RPMI8226 (cell line): ENCODE data around the gene ABCG8.

Source experiments
- DNase-seq: peaks from one replicate; pipeline ENCODE4 v3.0.0-alpha.2; 2015

The ABCG8 gene

GRCh38 chr2:43826305-43827250 is 12.2 kb upstream of the ABCG8 start:
- no peak for DNase-seq

DNA sequence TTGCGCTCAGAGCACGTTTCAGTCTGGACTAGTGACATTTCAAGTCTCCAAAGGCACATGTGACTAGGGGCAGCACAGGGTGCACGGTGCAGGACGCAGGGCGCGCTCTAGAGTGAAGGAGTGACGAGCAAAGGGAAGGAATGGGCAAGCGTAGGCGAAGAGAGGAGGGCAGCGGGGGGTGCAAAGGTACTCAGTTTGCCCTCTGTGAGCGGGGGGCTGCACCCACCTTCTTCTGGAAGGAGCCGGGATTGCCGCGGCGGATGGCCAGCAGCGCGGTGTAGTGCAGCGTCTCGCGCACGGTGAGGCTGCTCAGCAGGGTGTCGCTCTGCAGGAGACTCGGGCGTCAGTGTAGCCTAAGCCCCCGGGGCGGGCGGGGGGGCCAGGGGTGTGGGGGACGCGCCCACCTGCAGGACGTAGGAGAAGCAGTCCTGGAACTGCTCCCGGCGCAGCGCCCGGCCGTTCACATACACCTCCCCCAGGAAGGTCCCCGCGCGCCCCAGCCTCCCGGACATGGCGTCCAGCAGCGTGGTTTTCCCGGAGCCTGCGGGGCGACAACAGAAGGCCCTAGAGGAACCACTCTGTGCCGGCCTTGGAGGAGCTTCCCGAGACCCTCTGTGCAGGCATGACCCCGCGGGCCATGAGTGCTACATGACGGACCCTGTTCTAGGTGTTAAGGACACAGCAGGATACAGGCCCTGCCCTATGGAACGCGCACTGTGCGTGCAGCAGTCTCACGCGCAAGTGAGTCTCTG is 7.1 kb upstream of the ABCG8 start:
- no peak for DNase-seq

- peak; percentile 39 for DNase-seq
These were observed 6.3 kb upstream of the ABCG8 start for GRCh38 chr2:43832457-43832856.

DNA sequence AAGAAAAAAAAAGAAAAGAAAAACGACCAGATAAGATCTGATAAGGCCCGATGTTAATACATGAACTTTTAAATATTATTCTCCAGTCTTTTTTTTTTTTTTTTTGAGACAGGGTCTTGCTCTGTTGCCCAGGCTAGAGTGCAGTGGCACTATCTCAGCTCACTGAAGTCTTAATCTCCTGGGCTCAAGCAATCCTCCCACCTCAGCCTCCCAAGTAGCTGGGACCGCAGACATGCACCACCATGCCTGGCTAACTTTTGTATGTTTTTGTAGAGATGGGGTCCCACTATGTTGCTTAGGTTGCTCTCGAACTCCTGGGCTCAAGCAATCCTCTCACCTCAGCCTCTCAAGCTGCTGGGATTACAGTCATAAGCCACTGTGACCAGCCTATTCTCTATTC is 1.7 kb upstream of the ABCG8 start:
- DNase-seq: no peak

DNA sequence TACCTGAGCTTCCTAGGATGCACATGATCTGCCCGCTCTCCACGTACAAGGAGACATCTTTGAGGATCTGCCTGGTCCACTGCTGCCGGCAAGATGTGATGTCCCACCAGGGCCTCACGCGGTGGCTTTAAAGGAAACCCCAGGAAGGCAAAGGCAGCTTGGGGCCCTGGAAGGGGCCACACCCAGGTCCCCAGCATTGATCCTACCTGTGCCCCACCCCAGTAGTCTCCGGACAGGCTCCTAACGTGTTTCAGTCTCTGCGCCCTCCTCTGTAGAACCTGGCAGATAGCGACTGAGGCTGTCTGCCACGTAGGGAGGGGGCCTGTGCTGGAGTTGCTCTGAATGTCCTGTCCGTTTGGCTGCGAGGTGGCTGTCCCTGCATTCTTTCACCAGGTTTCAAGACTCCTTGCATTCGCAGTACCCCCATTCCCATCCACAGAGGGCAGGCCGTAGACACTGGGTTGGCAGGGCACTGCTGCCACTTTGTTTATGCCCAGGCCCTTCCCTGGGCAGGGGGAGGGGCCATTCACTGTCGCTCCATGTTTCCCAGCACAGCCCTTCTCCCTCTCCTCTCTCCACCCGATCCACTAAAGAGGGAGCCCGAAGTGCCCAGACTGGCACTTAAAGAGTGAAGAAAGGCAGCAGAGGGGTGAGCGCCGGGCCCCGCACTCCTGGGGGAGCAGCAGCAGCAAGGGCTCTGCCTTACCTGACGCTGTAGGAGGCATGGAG is 776 bp upstream of the ABCG8 start:
- no peak for DNase-seq

DNA sequence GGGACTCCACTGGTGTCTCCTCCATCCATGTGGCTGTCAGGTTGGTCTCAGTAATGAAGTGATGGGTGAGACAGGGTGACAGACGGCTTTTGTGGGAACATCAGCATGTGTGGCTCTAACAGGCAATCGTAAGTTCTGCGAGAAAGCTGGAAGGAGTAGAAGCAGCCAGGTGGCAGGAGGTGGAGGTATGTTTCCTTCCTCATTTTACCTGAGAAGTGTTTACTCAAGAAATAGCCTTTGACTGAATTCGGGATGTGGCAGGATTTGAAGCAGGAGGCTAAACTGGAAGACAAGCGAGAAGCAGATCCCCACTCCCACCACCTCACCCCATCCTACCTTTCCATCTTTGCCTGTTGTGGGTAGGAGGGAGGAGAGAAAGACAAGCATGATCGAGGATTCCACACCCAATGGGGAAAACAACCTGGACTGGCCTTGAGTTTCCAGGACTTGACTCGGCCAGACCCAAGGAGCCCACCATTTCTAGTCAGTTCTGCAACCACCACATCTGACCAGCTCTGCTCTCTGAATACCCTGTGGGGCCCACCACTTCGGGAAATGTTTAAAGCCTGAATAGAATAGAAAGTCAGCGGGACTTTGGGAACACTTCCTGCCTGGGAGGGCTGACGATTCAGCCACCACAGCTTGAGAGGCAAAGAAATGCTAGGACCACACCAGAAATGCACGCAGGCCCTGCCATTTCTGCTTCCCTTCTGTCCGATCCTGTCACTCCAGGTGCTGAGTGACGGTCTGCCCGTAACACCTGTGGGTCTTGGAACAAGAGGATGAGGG is 1.2 kb downstream of the ABCG8 start:
- no peak for DNase-seq

GRCh38 chr2:43840965-43841364 is 2.2 kb downstream of the ABCG8 start:
- DNase-seq: no peak

DNA sequence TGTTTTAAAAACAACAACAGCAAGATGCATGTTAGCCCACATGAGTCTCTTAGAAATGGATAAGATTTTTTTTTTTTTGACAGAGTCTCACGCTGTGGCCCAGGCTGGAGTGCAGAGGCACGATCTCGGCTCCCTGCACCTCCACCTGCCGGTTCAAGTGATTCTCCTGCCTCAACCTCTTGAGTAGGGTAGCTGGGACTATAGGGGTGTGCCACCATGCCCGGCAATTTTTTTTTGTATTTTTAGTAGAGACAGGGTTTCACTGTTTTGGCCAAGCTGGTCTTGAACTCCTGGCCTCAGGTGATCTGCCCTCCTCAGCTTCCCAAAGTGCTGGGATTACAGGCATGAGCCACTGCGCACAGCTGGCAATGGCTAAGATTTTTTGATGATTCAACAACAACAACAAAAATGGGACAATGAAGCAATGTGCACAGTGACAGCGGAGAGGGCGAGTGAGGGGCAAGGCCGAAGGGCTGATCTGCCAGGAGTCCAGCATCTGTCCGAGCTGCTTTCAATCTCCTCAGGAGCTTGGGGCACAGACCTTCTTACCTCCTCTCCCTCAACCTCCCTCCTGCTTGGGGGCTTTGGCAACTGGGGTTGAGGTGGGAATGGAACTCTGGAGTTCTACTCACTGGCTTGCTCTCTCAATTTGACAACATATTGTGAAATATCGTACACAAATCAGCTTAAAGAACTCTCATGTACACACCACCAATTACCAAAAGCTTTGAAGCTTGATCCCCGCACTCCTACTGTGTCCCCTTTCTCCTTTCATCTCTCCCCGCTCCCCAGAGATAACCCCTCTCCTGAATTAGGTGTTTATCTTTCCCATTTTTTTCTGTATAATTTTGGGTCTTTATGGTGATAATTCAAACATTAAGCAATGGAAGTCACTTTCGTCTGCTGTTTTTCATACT is 3.4 kb downstream of the ABCG8 start:
- DNase-seq: no peak

DNA sequence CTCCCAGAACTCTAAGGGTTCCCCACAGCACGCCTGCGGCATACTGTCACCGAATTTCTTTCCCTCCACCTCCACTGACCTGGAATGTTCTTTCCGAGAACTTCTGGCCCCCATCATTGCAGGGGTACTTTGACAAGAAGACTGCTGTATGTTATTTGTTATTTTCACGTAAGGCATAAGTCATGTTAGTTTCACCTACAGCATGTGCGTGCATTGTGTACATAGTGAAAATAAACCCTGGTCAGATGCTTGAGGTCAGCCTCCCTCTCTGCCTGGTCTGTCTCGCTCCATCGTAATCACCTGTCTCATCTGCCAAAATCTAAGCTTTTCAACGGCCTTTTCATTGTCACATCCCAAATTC is 4.1 kb downstream of the ABCG8 start:
- DNase-seq: no peak

DNA sequence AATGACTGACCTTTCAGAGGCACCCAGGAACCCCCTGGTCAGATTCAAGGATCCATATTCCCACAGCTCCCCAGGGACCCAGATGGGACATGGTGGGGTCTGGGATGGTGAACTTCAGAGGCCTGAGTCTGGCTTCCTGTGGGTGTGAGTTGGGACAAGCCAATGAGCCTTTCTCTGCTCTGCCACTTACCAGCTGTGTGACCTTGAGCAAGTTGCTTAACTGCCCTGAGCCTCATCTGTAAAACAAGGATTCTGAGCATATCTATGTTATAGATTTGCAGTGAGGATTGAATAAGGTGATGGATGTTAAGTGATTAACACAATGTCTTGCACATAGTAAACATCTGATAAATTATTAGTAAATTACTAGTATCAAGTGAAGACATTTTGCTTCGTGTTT is 6.4 kb downstream of the ABCG8 start:
- no peak for DNase-seq

DNA sequence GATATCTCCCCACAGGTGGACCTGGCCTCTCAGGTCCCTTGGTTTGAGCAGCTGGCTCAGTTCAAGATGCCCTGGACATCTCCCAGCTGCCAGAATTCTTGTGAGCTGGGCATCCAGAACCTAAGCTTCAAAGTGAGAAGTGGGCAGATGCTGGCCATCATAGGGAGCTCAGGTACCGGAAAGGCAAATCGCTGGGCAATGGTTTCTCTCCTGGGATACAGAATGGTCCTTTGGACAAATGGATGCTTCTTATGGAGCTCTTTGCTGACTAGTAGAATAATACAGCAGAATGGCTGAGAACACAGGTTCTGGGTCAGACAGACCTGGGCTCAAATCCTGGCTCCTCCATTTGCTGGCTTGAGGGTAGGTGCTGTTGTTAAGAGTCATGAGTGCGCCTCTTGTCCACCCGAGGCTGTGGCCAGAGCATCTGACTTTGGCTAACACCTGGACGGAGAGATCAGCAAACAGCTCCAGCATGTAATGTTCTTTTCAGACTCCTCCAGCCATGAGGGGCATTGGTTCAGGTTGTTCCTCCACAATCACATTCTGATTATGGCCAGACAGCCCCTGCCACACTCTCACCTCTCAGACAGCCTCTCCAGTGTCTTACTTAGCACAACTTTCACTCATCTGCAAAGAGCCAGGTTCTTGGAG is 7.5 kb downstream of the ABCG8 start:
- DNase-seq: no peak

- DNase-seq: no peak
These were observed 9.4 kb downstream of the ABCG8 start for GRCh38 chr2:43848214-43848613.

DNA sequence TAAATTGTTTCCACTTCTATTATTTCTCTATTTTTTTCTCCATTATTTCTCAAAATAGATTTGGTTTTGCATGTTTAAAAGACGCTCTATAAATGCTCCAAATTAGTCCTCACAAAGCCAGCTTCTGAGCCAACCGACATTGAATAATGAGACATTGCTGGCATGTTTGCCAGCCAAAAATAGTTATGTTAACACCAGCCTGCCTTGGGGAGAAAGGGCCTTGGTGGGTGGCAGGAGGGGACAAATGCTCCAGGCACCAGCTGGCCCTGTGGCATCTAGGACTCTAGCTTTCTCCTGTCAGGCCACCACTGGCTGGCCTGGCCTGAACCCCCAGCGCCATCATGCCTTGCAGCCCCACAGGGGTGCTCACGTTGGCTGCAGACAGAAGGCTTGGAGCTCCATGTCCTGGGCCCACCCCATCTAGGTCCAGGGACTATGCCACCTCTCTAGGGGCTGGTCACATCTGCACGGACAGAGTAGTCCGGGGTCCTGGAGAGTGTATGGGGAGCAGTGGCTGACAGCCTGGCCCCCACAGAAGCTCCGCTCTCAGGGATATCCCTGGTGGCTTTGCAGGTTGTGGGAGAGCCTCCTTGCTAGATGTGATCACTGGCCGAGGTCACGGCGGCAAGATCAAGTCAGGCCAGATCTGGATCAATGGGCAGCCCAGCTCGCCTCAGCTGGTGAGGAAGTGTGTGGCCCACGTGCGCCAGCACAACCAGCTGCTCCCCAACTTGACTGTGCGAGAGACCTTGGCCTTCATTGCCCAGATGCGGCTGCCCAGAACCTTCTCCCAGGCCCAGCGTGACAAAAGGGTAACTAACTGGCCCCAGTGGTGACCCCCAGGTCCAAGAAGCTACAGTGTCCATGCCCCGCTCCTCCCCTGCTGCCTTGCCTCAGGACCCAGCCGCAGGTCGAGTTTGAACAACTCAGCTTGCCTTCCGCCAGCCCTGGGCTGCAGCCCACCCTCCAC is 12.5 kb downstream of the ABCG8 start:
- DNase-seq: no peak

DNA sequence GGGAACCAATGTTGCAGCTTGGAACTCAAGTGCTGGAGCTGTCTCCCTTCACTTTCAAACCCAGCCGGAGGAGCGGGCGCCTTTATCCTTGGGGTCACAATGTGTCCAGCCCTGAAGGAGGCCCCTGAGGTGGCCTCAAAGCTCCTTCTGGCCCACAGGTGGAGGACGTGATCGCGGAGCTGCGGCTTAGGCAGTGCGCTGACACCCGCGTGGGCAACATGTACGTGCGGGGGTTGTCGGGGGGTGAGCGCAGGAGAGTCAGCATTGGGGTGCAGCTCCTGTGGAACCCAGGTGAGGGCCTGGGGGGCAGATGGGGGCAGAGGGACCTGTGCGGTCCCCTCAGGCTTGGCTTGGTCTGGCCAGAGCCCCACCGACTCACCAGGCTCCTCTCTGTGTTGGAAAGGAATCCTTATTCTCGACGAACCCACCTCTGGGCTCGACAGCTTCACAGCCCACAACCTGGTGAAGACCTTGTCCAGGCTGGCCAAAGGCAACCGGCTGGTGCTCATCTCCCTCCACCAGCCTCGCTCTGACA is 13.5 kb downstream of the ABCG8 start:
- no peak for DNase-seq

- no peak for DNase-seq
These were observed 14.6 kb downstream of the ABCG8 start for GRCh38 chr2:43853141-43854081.

GRCh38 chr2:43854671-43855070 is 15.9 kb downstream of the ABCG8 start:
- DNase-seq: no peak

GRCh38 chr2:43855292-43855691 is 16.5 kb downstream of the ABCG8 start:
- DNase-seq: no peak

- DNase-seq: no peak
These were observed 33.4 kb downstream of the ABCG8 start for GRCh38 chr2:43872151-43872550.
